H1 (cell line): ENCODE data around the gene DRC1. TPM values are rescaled to one million over a fixed set of nuclear protein-coding genes. Genes with fewer than 3 reads are reported as not detected.

Source experiments
- CTCF ChIA-PET: fragments of 300-600 bp; sonication (Branson Sonifier 250); formaldehyde crosslinking; loops from one replicate; lab custom pipeline; 2021; ENCODE audit not compliant: partially characterized antibody; lab: Charles Lee
- POLR2A ChIA-PET: fragments of 300-600 bp; sonication (Branson Sonifier 250); formaldehyde crosslinking; loops from one replicate; lab custom pipeline; 2021; ENCODE audit warnings: inconsistent platforms; ENCODE audit not compliant: partially characterized antibody; lab: Charles Lee
- DNase-seq, 2 experiments: peaks; one replicate each; pipeline versions ENCODE4 v3.0.0 to v3.0.0-alpha.2; 2010 to 2022; ENCODE audit warnings: low spot score in 2 of 2, low read depth in 1 of 2, mixed read lengths in 1 of 2
- FAIRE-seq: peaks from 2 replicates; lab custom pipeline; 2011; peaks lifted over from hg19 to GRCh38; lab: Jason Lieb, UNC
- H2AFZ ChIP-seq: 2 replicates; pipeline ENCODE4 v1.8.1; 2012; ENCODE audit warnings: low read length, inconsistent platforms
- H2AK5ac ChIP-seq: 2 replicates; pipeline ENCODE4 v1.6.1; 2013; ENCODE audit warnings: low read depth, low read length
- H2BK120ac ChIP-seq: replicated peaks from 2 replicates; pipeline ENCODE3; 2013; ENCODE audit warnings: low read depth, low read length, inconsistent platforms
- H2BK12ac ChIP-seq: 2 replicates; pipeline ENCODE4 v1.6.1; 2013; ENCODE audit warnings: low read depth, low read length
- H2BK15ac ChIP-seq: 2 replicates; pipeline ENCODE4 v1.6.1; 2013; ENCODE audit warnings: low read length
- H2BK20ac ChIP-seq: 2 replicates; pipeline ENCODE4 v1.6.1; 2013; ENCODE audit warnings: low read length
- H2BK5ac ChIP-seq: 2 replicates; pipeline ENCODE4 v1.6.1; 2013; ENCODE audit warnings: low read depth, low read length
- H3K14ac ChIP-seq: 2 replicates; pipeline ENCODE4 v1.6.1; 2013; ENCODE audit warnings: inconsistent platforms; ENCODE audit not compliant: insufficient read length
- H3K18ac ChIP-seq: 2 replicates; pipeline ENCODE4 v1.6.1; 2013; ENCODE audit warnings: low read length; ENCODE audit errors: extremely low read depth
- H3K23ac ChIP-seq: 2 replicates; pipeline ENCODE4 v1.6.1; 2013; ENCODE audit warnings: inconsistent platforms; ENCODE audit not compliant: insufficient read length
- H3K23me2 ChIP-seq: 2 replicates; pipeline ENCODE4 v1.6.1; 2013; ENCODE audit warnings: low read depth, low read length
- H3K27ac ChIP-seq: 2 replicates; pipeline ENCODE4 v1.6.1; 2011; ENCODE audit warnings: low read depth, low read length, inconsistent platforms
- H3K27me3 ChIP-seq, 4 experiments: replicated peaks in 1 of 4; 1 replicate in 1 of 4; 2 replicates in 3 of 4; pipeline versions ENCODE4 v1.6.1 to v1.8.1; 2011 to 2013; ENCODE audit warnings: low read length in 3 of 4, mild to moderate bottlenecking in 3 of 4, inconsistent platforms in 2 of 4, mixed read lengths in 2 of 4, moderate library complexity in 1 of 4; ENCODE audit not compliant: control insufficient read depth in 3 of 4, insufficient read depth in 3 of 4; ENCODE audit errors: extremely low read depth in 1 of 4
- H3K36me3 ChIP-seq, 4 experiments: 2 replicates each; pipeline versions ENCODE4 v1.6.1 to v1.8.1; 2011 to 2013; ENCODE audit warnings: mild to moderate bottlenecking in 4 of 4, low read length in 3 of 4, moderate library complexity in 2 of 4, control low read depth in 1 of 4, inconsistent platforms in 1 of 4; ENCODE audit not compliant: insufficient read depth in 4 of 4, control insufficient read depth in 2 of 4
- H3K4ac ChIP-seq: replicated peaks from 2 replicates; pipeline ENCODE3; 2013; ENCODE audit warnings: low read length, low read depth, mixed read lengths, inconsistent platforms; ENCODE audit not compliant: insufficient read length
- H3K4me1 ChIP-seq, 4 experiments: replicated peaks in 1 of 4; 1 replicate in 1 of 4; 2 replicates in 3 of 4; pipeline versions ENCODE4 v1.6.1 to v1.8.1; 2011 to 2013; ENCODE audit warnings: low read length in 3 of 4, inconsistent platforms in 2 of 4, mixed read lengths in 1 of 4; ENCODE audit not compliant: insufficient read depth in 4 of 4, control insufficient read depth in 3 of 4
- H3K4me2 ChIP-seq, 2 experiments: 2 replicates each; pipeline versions ENCODE4 v1.6.1 to v1.8.1; 2011 to 2013; ENCODE audit warnings: low read depth in 2 of 2, low read length in 2 of 2, control low read depth in 1 of 2, inconsistent platforms in 1 of 2, mild to moderate bottlenecking in 1 of 2; ENCODE audit not compliant: insufficient read depth in 1 of 2
- H3K4me3 ChIP-seq, 4 experiments: fragments of 200-600, 300-600 bp in 1 of 4; sonication (generic), shearing (Covaris generic), sonication (Bioruptor Twin) in 1 of 4; 2 replicates each; pipeline versions ENCODE4 v1.5.1 to v1.8.1; 2011 to 2016; ENCODE audit warnings: low read length in 4 of 4, low read depth in 3 of 4, control low read depth in 2 of 4, inconsistent platforms in 2 of 4, mild to moderate bottlenecking in 2 of 4, mixed read lengths in 1 of 4, moderate library complexity in 1 of 4; ENCODE audit not compliant: insufficient read depth in 2 of 4; ENCODE audit errors: extremely low read depth in 1 of 4
- H3K56ac ChIP-seq: replicated peaks from 2 replicates; pipeline ENCODE3; 2013; ENCODE audit warnings: low read depth, mild to moderate bottlenecking, mixed read lengths, low read length, inconsistent platforms; ENCODE audit not compliant: insufficient read length
- H3K79me1 ChIP-seq: 2 replicates; pipeline ENCODE4 v1.6.1; 2013; ENCODE audit warnings: low read depth, low read length, control low read depth
- H3K79me2 ChIP-seq, 2 experiments: 2 replicates each; pipeline versions ENCODE4 v1.6.1 to v1.8.1; 2012 to 2013; ENCODE audit warnings: low read length in 2 of 2, mild to moderate bottlenecking in 2 of 2, inconsistent platforms in 1 of 2; ENCODE audit not compliant: insufficient read depth in 2 of 2, control insufficient read depth in 1 of 2
- H3K9ac ChIP-seq, 4 experiments: replicated peaks in 1 of 4; 1 replicate in 1 of 4; 2 replicates in 3 of 4; pipeline versions ENCODE4 v1.6.1 to v1.8.1; 2011 to 2013; ENCODE audit warnings: low read depth in 3 of 4, low read length in 3 of 4, control low read depth in 2 of 4, mild to moderate bottlenecking in 2 of 4, moderate library complexity in 2 of 4, inconsistent platforms in 1 of 4; ENCODE audit errors: extremely low read depth in 1 of 4
- H3K9me3 ChIP-seq, 2 experiments: 2 replicates each; pipeline versions ENCODE4 v1.6.1 to v1.8.1; 2012 to 2013; ENCODE audit warnings: mild to moderate bottlenecking in 2 of 2, moderate library complexity in 2 of 2, control low read depth in 1 of 2, inconsistent platforms in 1 of 2, low read depth in 1 of 2, low read length in 1 of 2, mixed read lengths in 1 of 2; ENCODE audit not compliant: insufficient read depth in 2 of 2
- H4K20me1 ChIP-seq, 2 experiments: replicated peaks in 1 of 2; 2 replicates each; pipeline versions ENCODE3 to v1.8.1; 2011 to 2013; ENCODE audit warnings: inconsistent platforms in 2 of 2, low read length in 2 of 2, mild to moderate bottlenecking in 1 of 2; ENCODE audit not compliant: insufficient read depth in 2 of 2, control insufficient read depth in 1 of 2
- H4K5ac ChIP-seq: 2 replicates; pipeline ENCODE4 v1.6.1; 2013; ENCODE audit warnings: low read length, low read depth, mixed read lengths, inconsistent platforms; ENCODE audit not compliant: insufficient read length
- H4K8ac ChIP-seq: 2 replicates; pipeline ENCODE4 v1.8.0; 2013; ENCODE audit warnings: mild to moderate bottlenecking, moderate library complexity, low read length, inconsistent platforms; ENCODE audit not compliant: insufficient read depth; ENCODE audit errors: extremely low read depth
- H4K91ac ChIP-seq: replicated peaks from 2 replicates; pipeline ENCODE3; 2013; ENCODE audit warnings: low read length, mixed read lengths, inconsistent platforms; ENCODE audit not compliant: insufficient read length
- JUND ChIP-seq: IDR thresholded peaks from 2 replicates; pipeline ENCODE4 v1.6.1; 2011; ENCODE audit warnings: mild to moderate bottlenecking, improper control_type of control experiment, low read length
- RAD21 ChIP-seq, 2 experiments: IDR thresholded peaks in 1 of 2; conservative IDR thresholded peaks in 1 of 2; 2 replicates each; pipeline ENCODE4 v1.6.1; 2011; ENCODE audit warnings: low read depth in 2 of 2, low read length in 2 of 2, improper control_type of control experiment in 1 of 2, inconsistent platforms in 1 of 2, mild to moderate bottlenecking in 1 of 2, moderate library complexity in 1 of 2
- WGBS, 2 experiments: shearing (Covaris generic) in 1 of 2; methylation state at CpG; one replicate each; pipeline versions ENCODE4 v1.1.6 to v1.1.7; 2013 to 2015; ENCODE audit warnings: low lambda C conversion rate in 2 of 2, mixed read lengths in 2 of 2, inconsistent platforms in 1 of 2, low coverage in 1 of 2, missing lambda C conversion rate in 1 of 2; ENCODE audit not compliant: insufficient replicate concordance in 2 of 2, insufficient coverage in 1 of 2, insufficient read length in 1 of 2; ENCODE audit errors: extremely low coverage in 1 of 2, missing lambda C conversion rate in 1 of 2; 5-methylcytosine and 5-hydroxymethylcytosine counted together
- polyA plus RNA-seq, 7 experiments: library from polyadenylated mRNA; depleted of rRNA in 3 of 7; stranded (reverse) in 5 of 7; unstranded in 2 of 7; fragments of >200 nt in 5 of 7; fragments of 200-250 nt in 2 of 7; gene quantifications; 1 replicate in 5 of 7; 2 replicates in 1 of 7; 4 replicates in 1 of 7; pipeline versions ENCODE4 v1.2.1 to v1.2.3, GENCODE V29; 2011 to 2013; ENCODE audit warnings: missing spikeins in 2 of 7, mixed read lengths in 2 of 7
- total RNA-seq: library from RNA; stranded (reverse); fragmentation: NEBNext Ultra II Directional; extraction: Animal tissue kit (Norgen Biotek cat#: 25700); gene quantifications from 2 replicates; pipeline ENCODE4 v1.2.1, GENCODE V29; 2021

Gene DRC1
- total and polyA plus RNA-seq, 2 of the 8 experiments (the other 6 are each of a cell fraction or from before 2014, with no cell fraction given), result 0.08 TPM; not detected in 1

GRCh38 chr2:26355038-26355995, 46.4 kb upstream of the DRC1 start:
- Histone ChIP-seq H3K27ac (no peak overlapping the region), H3K18ac (no peak overlapping the region; the same call in 1 of the 2 replicates), H2BK12ac (no peak overlapping the region), H3K4ac (no peak overlapping the region), H2AK5ac (no peak overlapping the region), H3K27me3 (no peaks in the 10 kb centered on the region), H3K79me2 (peaks cover 15 to 96% of the 10 kb centered on the region in 2 experiments), H3K56ac (no peak overlapping the region), H3K23me2 (no peaks in the 10 kb centered on the region), H4K20me1 (peaks cover 8 to 18% of the 10 kb centered on the region in 2 experiments), H3K4me1 (peaks cover 0 to 3% (median under 1%) of the 10 kb centered on the region in 4 experiments; a peak in 3 of 7 replicates), H4K8ac (no peak overlapping the region), H4K5ac (no peak overlapping the region), H3K4me2 (0 out of 4 replicates have a peak overlapping the region, but pooled peaks have one; percentile 20 to 31), H3K9me3 (no peaks in the 10 kb centered on the region), H2BK20ac (no peak overlapping the region), H2AFZ (no peak overlapping the region), H3K9ac (no peak overlapping the region), H3K79me1 (peaks cover 7% of the 10 kb centered on the region), H2BK15ac (no peak overlapping the region), H2BK120ac (no peak overlapping the region), H2BK5ac (no peak overlapping the region), H4K91ac (no peak overlapping the region), H3K36me3 (peaks cover 0 to 7% (median 0%) of the 10 kb centered on the region in 4 experiments; a peak in 1 of 8 replicates), H3K4me3 (no peak overlapping the region), H3K23ac (no peak overlapping the region), H3K14ac (no peak overlapping the region)
- DNase-seq (no peak), FAIRE-seq (no peak)
- TF ChIP-seq JUND (peak; percentile 86), RAD21 (IDR thresholded peaks at IDR 0.05 in 1 of 2, conservative IDR thresholded peaks at IDR 0.05 in 1 of 2; ENCODE audit: low read depth in 2 of 2, low read length in 2 of 2) (no peak)
- ChIA-PET CTCF (interaction anchor here (0.8 to 1.7 kb wide), 5 partner anchors 11 to 116 kb away, joined by 3 to 4 read pairs (median 3); no protein-coding TSS in a partner anchor), POLR2A (interaction anchor here (4.8 kb wide), 1 partner anchor 10 kb away, joined by 17 read pairs; the partner anchor contains the start of gene SELENOI)
- WGBS, 2 experiments, result 69% methylated on average over 8 of the region's 9 CpGs; no CpG with 5 or more reads in 1 of the 2 experiments
